ENCODE results near the gene RAD21L1.

Gene RAD21L1

DNA sequence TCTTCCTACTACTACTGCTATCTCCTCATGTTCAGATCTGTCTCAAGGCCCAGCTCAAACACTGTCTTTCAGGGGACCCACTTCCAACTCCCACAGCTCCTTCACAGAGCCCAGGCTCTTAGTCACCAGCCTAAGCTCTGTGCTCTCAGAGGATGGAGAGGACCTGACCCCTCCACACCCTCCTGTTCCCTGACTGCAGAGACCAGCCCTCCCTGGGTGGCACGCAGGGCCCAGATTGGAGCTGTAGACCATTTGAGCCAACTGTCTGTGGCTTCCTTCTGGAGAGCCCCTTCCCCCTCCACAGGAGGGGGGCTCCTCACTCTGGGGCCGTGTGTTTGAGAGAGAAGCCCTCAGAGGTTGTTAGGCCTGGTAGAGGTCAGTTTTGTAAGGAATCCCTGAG is 50.1 kb downstream of the RAD21L1 start:
- Histone ChIP-seq H2AFZ (ENCODE audit: insufficient read depth, low read length, poor library complexity) (no peak overlapping the region), H3K14ac (ENCODE audit: low read length) (no peak overlapping the region), H4K12ac (ENCODE audit: low read depth, low read length) (no peak overlapping the region), H3K36me3 (ENCODE audit: control insufficient read depth in 1 of 2, insufficient read depth in 2 of 2, low read length in 2 of 2) (no peaks in the 10 kb centered on the region), H3K27ac (ENCODE audit: low read depth, low read length) (no peak overlapping the region), H3K79me2 (ENCODE audit: control insufficient read depth, insufficient read depth, low read length, poor library complexity) (no peaks in the 10 kb centered on the region), H3K79me1 (ENCODE audit: low read length) (no peaks in the 10 kb centered on the region), H4K8ac (ENCODE audit: low read depth, low read length) (no peak overlapping the region), H2AK5ac (ENCODE audit: low read length) (no peak overlapping the region), H3K18ac (ENCODE audit: low read length) (no peak overlapping the region), H2BK120ac (ENCODE audit: insufficient read depth, low read length, poor library complexity) (no peak overlapping the region), H3K4ac (ENCODE audit: low read depth, low read length) (no peak overlapping the region), H3K9me3 (ENCODE audit: insufficient read depth, low read depth, low read length) (peaks cover 6% of the 10 kb centered on the region), H3K4me1 (ENCODE audit: control insufficient read depth in 1 of 2, insufficient read depth in 2 of 2, low read length in 2 of 2) (no peaks in the 10 kb centered on the region), H3K4me3 (ENCODE audit: low read depth, low read length) (no peak overlapping the region), H3K4me2 (ENCODE audit: low read length) (no peak overlapping the region), H2BK5ac (ENCODE audit: low read depth, low read length, poor library complexity) (no peak overlapping the region), H2BK12ac (ENCODE audit: low read length) (no peak overlapping the region), H3K9ac (ENCODE audit: low read length) (no peak overlapping the region), H3K23ac (ENCODE audit: low read length) (no peak overlapping the region), H3K27me3 (ENCODE audit: insufficient read depth, low read length) (no peaks in the 10 kb centered on the region), H4K91ac (ENCODE audit: low read depth, low read length) (no peak overlapping the region)
- DNase-seq: no peak
- WGBS (ENCODE audit: extremely low coverage, insufficient coverage, insufficient read length): no CpG with 5 or more reads among the region's 2 CpGs

DNA sequence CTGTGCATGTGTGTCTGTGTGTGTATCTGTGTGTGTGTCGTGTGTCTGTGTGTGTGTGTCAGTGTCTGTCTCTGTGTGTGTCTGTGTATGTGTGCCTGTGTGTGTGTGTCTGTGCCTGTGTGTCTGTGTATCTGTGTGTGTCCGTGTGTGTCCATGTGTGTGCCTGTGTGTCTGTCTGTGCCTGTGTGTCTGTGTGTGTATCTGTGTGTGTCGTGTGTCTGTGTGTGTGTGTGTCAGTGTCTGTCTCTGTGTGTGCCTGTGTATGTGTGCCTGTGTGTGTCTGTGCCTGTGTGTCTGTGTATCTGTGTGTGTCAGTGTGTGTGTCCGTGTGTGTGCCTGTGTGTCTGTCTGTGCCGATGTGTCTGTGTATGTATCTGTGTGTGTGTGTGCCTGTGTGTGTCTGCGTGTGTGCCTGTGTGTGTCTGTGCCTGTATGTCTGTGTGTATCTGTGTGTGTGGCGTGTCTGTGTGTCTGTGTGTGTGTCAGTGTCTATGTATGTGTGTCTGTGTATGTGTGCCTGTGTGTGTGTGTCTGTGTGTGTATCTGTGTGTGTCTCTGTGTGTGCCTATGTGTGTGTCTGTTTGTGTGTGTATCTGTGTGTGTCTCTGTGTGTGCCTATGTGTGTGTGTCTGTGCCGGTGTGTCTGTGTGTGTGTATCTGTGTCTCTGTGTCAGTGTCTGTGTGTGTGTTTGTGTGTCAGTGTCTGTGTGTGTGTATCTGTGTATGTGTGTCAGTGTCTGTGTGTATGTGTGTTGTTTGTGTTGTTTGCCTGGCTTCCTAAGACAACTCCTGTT is 51.9 kb downstream of the RAD21L1 start:
- no CpG with 5 or more reads among the region's 8 CpGs for WGBS (ENCODE audit: extremely low coverage, insufficient coverage, insufficient read length)
- H3K9me3 ChIP-seq (ENCODE audit: insufficient read depth, low read depth, low read length): peaks cover 6% of the 10 kb centered on the region
- H2BK120ac ChIP-seq (ENCODE audit: insufficient read depth, low read length, poor library complexity): no peak overlapping the region
- H3K4me3 ChIP-seq (ENCODE audit: low read depth, low read length): peak overlapping the region; percentile 29
- no peaks in the 10 kb centered on the region for H3K36me3 ChIP-seq (ENCODE audit: control insufficient read depth in 1 of 2, insufficient read depth in 2 of 2, low read length in 2 of 2)
- H2AK5ac ChIP-seq (ENCODE audit: low read length): no peak overlapping the region
- H3K4me2 ChIP-seq (ENCODE audit: low read length): no peak overlapping the region
- no peak overlapping the region for H4K8ac ChIP-seq (ENCODE audit: low read depth, low read length)
- no peak overlapping the region for H2BK12ac ChIP-seq (ENCODE audit: low read length)
- H3K4ac ChIP-seq (ENCODE audit: low read depth, low read length): no peak overlapping the region
- no peak overlapping the region for H3K27ac ChIP-seq (ENCODE audit: low read depth, low read length)
- no peak overlapping the region for H3K14ac ChIP-seq (ENCODE audit: low read length)
- H3K27me3 ChIP-seq (ENCODE audit: insufficient read depth, low read length): no peaks in the 10 kb centered on the region
- no peak overlapping the region for H2AFZ ChIP-seq (ENCODE audit: insufficient read depth, low read length, poor library complexity)
- no peaks in the 10 kb centered on the region for H3K79me1 ChIP-seq (ENCODE audit: low read length)
- peak overlapping the region; percentile 8 for H3K23ac ChIP-seq (ENCODE audit: low read length)
- no peak overlapping the region for H4K12ac ChIP-seq (ENCODE audit: low read depth, low read length)
- no peak overlapping the region for H3K9ac ChIP-seq (ENCODE audit: low read length)
- no peak overlapping the region for H4K91ac ChIP-seq (ENCODE audit: low read depth, low read length)
- DNase-seq: no peak
- H3K18ac ChIP-seq (ENCODE audit: low read length): no peak overlapping the region
- no peak overlapping the region for H2BK5ac ChIP-seq (ENCODE audit: low read depth, low read length, poor library complexity)
- H3K79me2 ChIP-seq (ENCODE audit: control insufficient read depth, insufficient read depth, low read length, poor library complexity): no peaks in the 10 kb centered on the region
- H3K4me1 ChIP-seq (ENCODE audit: control insufficient read depth in 1 of 2, insufficient read depth in 2 of 2, low read length in 2 of 2): no peaks in the 10 kb centered on the region

GRCh38 chr20:1278993-1279392 is 53.1 kb downstream of the RAD21L1 start:
- no CpG with 5 or more reads among the region's 4 CpGs for WGBS (ENCODE audit: extremely low coverage, insufficient coverage, insufficient read length)
- no peak overlapping the region for H3K14ac ChIP-seq (ENCODE audit: low read length)
- no peak overlapping the region for H3K4ac ChIP-seq (ENCODE audit: low read depth, low read length)
- H3K36me3 ChIP-seq (ENCODE audit: control insufficient read depth in 1 of 2, insufficient read depth in 2 of 2, low read length in 2 of 2): no peaks in the 10 kb centered on the region
- no peak overlapping the region for H3K9ac ChIP-seq (ENCODE audit: low read length)
- H3K4me1 ChIP-seq (ENCODE audit: control insufficient read depth in 1 of 2, insufficient read depth in 2 of 2, low read length in 2 of 2): no peaks in the 10 kb centered on the region
- H2BK5ac ChIP-seq (ENCODE audit: low read depth, low read length, poor library complexity): no peak overlapping the region
- H3K9me3 ChIP-seq (ENCODE audit: insufficient read depth, low read depth, low read length): peaks cover 6% of the 10 kb centered on the region
- DNase-seq: no peak
- no peak overlapping the region for H3K23ac ChIP-seq (ENCODE audit: low read length)
- no peak overlapping the region for H4K91ac ChIP-seq (ENCODE audit: low read depth, low read length)
- no peak overlapping the region for H2BK120ac ChIP-seq (ENCODE audit: insufficient read depth, low read length, poor library complexity)
- no peak overlapping the region for H2AK5ac ChIP-seq (ENCODE audit: low read length)
- no peak overlapping the region for H4K12ac ChIP-seq (ENCODE audit: low read depth, low read length)
- H2AFZ ChIP-seq (ENCODE audit: insufficient read depth, low read length, poor library complexity): no peak overlapping the region
- no peak overlapping the region for H3K4me2 ChIP-seq (ENCODE audit: low read length)
- H3K18ac ChIP-seq (ENCODE audit: low read length): no peak overlapping the region
- no peak overlapping the region for H3K27ac ChIP-seq (ENCODE audit: low read depth, low read length)
- no peaks in the 10 kb centered on the region for H3K79me1 ChIP-seq (ENCODE audit: low read length)
- no peaks in the 10 kb centered on the region for H3K27me3 ChIP-seq (ENCODE audit: insufficient read depth, low read length)
- H2BK12ac ChIP-seq (ENCODE audit: low read length): no peak overlapping the region
- H3K79me2 ChIP-seq (ENCODE audit: control insufficient read depth, insufficient read depth, low read length, poor library complexity): no peaks in the 10 kb centered on the region
- H3K4me3 ChIP-seq (ENCODE audit: low read depth, low read length): no peak overlapping the region
- no peak overlapping the region for H4K8ac ChIP-seq (ENCODE audit: low read depth, low read length)

GRCh38 chr20:1280195-1281102 is 54.6 kb downstream of the RAD21L1 start:
- no peak overlapping the region for H3K14ac ChIP-seq (ENCODE audit: low read length)
- no peaks in the 10 kb centered on the region for H3K36me3 ChIP-seq (ENCODE audit: control insufficient read depth in 1 of 2, insufficient read depth in 2 of 2, low read length in 2 of 2)
- no peak overlapping the region for H2BK5ac ChIP-seq (ENCODE audit: low read depth, low read length, poor library complexity)
- DNase-seq: no peak
- H3K27ac ChIP-seq (ENCODE audit: low read depth, low read length): no peak overlapping the region
- H3K9ac ChIP-seq (ENCODE audit: low read length): no peak overlapping the region
- no peak overlapping the region for H3K4ac ChIP-seq (ENCODE audit: low read depth, low read length)
- H2AFZ ChIP-seq (ENCODE audit: insufficient read depth, low read length, poor library complexity): no peak overlapping the region
- H3K27me3 ChIP-seq (ENCODE audit: insufficient read depth, low read length): no peaks in the 10 kb centered on the region
- no CpG with 5 or more reads among the region's 6 CpGs for whole genome bisulfite sequencing (ENCODE audit: extremely low coverage, insufficient coverage, insufficient read length)
- H2AK5ac ChIP-seq (ENCODE audit: low read length): no peak overlapping the region
- H2BK12ac ChIP-seq (ENCODE audit: low read length): no peak overlapping the region
- H4K91ac ChIP-seq (ENCODE audit: low read depth, low read length): no peak overlapping the region
- H3K4me2 ChIP-seq (ENCODE audit: low read length): no peak overlapping the region
- no peak overlapping the region for H2BK120ac ChIP-seq (ENCODE audit: insufficient read depth, low read length, poor library complexity)
- no peak overlapping the region for H3K23ac ChIP-seq (ENCODE audit: low read length)
- H3K79me2 ChIP-seq (ENCODE audit: control insufficient read depth, insufficient read depth, low read length, poor library complexity): no peaks in the 10 kb centered on the region
- H3K79me1 ChIP-seq (ENCODE audit: low read length): no peaks in the 10 kb centered on the region
- H3K4me3 ChIP-seq (ENCODE audit: low read depth, low read length): no peak overlapping the region
- no peak overlapping the region for H3K18ac ChIP-seq (ENCODE audit: low read length)
- H3K9me3 ChIP-seq (ENCODE audit: insufficient read depth, low read depth, low read length): peaks cover 6% of the 10 kb centered on the region
- no peak overlapping the region for H4K12ac ChIP-seq (ENCODE audit: low read depth, low read length)
- no peaks in the 10 kb centered on the region for H3K4me1 ChIP-seq (ENCODE audit: control insufficient read depth in 1 of 2, insufficient read depth in 2 of 2, low read length in 2 of 2)
- no peak overlapping the region for H4K8ac ChIP-seq (ENCODE audit: low read depth, low read length)

Data from trophoblast cell (in vitro differentiated cells and primary cell).